GM23338 (cell line): Measurements from ENCODE around the gene VGLL4. TPM values are rescaled to one million over a fixed set of nuclear protein-coding genes. Genes with fewer than 3 reads are reported as not detected.

ENCODE experiments used
- ATAC-seq: fragments of 200-7000 bp; cut with Tn5 transposase; 3 replicates; pipeline ENCODE4 v1.9.1; 2020
- DNase-seq: peaks from one replicate; pipeline ENCODE4 v3.0.0-alpha.2; 2015; ENCODE audit warnings: low spot score
- H2AFZ ChIP-seq: fragments of 200-600 bp; sonication (generic); 2 replicates; pipeline ENCODE4 v1.8.0; 2016; ENCODE audit warnings: antibody characterized with exemption, mild to moderate bottlenecking, moderate library complexity
- H3F3A ChIP-seq: fragments of 200-600 bp; sonication (generic); replicated peaks from 2 replicates; pipeline ENCODE4 v1.8.0; 2017; ENCODE audit warnings: antibody characterized with exemption, mixed run types, low read depth
- H3K27ac ChIP-seq: fragments of 200-600 bp; sonication (generic); 2 replicates; pipeline ENCODE4 v1.6.1; 2016; ENCODE audit warnings: low read depth
- H3K27me3 ChIP-seq: fragments of 200-600 bp; sonication (generic); 2 replicates; pipeline ENCODE4 v1.8.0; 2016; ENCODE audit warnings: mild to moderate bottlenecking, mixed run types, moderate library complexity; ENCODE audit not compliant: insufficient read depth
- H3K36me3 ChIP-seq: fragments of 200-600 bp; sonication (generic); 2 replicates; pipeline ENCODE4 v1.8.0; 2016; ENCODE audit warnings: mild to moderate bottlenecking; ENCODE audit not compliant: insufficient read depth
- H3K4me1 ChIP-seq: fragments of 200-600 bp; sonication (generic); 2 replicates; pipeline ENCODE4 v1.8.0; 2016; ENCODE audit warnings: mild to moderate bottlenecking, moderate library complexity; ENCODE audit not compliant: insufficient read depth
- H3K4me2 ChIP-seq: fragments of 200-600 bp; sonication (generic); 2 replicates; pipeline ENCODE4 v1.7.1; 2017; ENCODE audit warnings: mixed run types
- H3K4me3 ChIP-seq: fragments of 200-600 bp; sonication (generic); 2 replicates; pipeline ENCODE4 v1.6.1; 2016; ENCODE audit warnings: mixed run types
- H3K79me2 ChIP-seq: fragments of 200-600 bp; sonication (generic); replicated peaks from 2 replicates; pipeline ENCODE4 v1.8.0; 2017; ENCODE audit warnings: mild to moderate bottlenecking; ENCODE audit not compliant: insufficient read depth
- H3K9me2 ChIP-seq: fragments of 200-600 bp; sonication (generic); 2 replicates; pipeline ENCODE4 v1.8.0; 2017; ENCODE audit not compliant: insufficient read depth
- H4K20me1 ChIP-seq: fragments of 200-600 bp; sonication (generic); replicated peaks from 2 replicates; pipeline ENCODE4 v1.8.0; 2017; ENCODE audit warnings: mild to moderate bottlenecking; ENCODE audit not compliant: insufficient read depth
- H3K27ac Mint-ChIP-seq: 2 replicates; pipeline ENCODE4 v1.8.0; 2020; ENCODE audit warnings: inconsistent platforms, mild to moderate bottlenecking, moderate library complexity, mixed read lengths
- H3K27me3 Mint-ChIP-seq: 3 replicates; pipeline ENCODE4 v1.8.0; 2022; ENCODE audit warnings: low read depth, mild to moderate bottlenecking, moderate library complexity, mixed read lengths, inconsistent platforms; ENCODE audit not compliant: insufficient read depth, poor library complexity
- H3K36me3 Mint-ChIP-seq: 3 replicates; pipeline ENCODE4 v1.8.0; 2021; ENCODE audit warnings: low read depth, mild to moderate bottlenecking, inconsistent platforms, moderate library complexity, mixed read lengths
- H3K4me1 Mint-ChIP-seq: 3 replicates; pipeline ENCODE4 v1.8.0; 2020; ENCODE audit warnings: mild to moderate bottlenecking, inconsistent platforms, mixed read lengths
- H3K4me3 Mint-ChIP-seq: 3 replicates; pipeline ENCODE4 v1.8.0; 2021; ENCODE audit warnings: moderate library complexity, mild to moderate bottlenecking, inconsistent platforms, mixed read lengths
- H3K9me3 Mint-ChIP-seq: 3 replicates; pipeline ENCODE4 v1.8.0; 2020; ENCODE audit warnings: moderate library complexity, mild to moderate bottlenecking, inconsistent platforms, mixed read lengths
- CREB1 ChIP-seq: fragments of 250-450 bp; sonication (Bioruptor Pico); IDR thresholded peaks from 2 replicates; pipeline ENCODE4 v1.5.0; 2020; ENCODE audit warnings: low read depth, mild to moderate bottlenecking, moderate library complexity
- EZH2 ChIP-seq: fragments of 200-600 bp; sonication (generic); IDR thresholded peaks from one replicate; pipeline ENCODE4 v1.8.0; 2017; ENCODE audit warnings: antibody characterized with exemption, mild to moderate bottlenecking, low read depth; ENCODE audit not compliant: unreplicated experiment
- EZH2phosphoT487 ChIP-seq: fragments of 200-600 bp; sonication (generic); IDR thresholded peaks from one replicate; pipeline ENCODE4 v1.8.1; 2018; ENCODE audit warnings: antibody characterized with exemption; ENCODE audit not compliant: unreplicated experiment
- JUNB ChIP-seq: IDR thresholded peaks from one replicate; pipeline ENCODE4 v1.6.1; 2016; ENCODE audit warnings: antibody characterized with exemption; ENCODE audit not compliant: unreplicated experiment
- NANOG ChIP-seq: IDR thresholded peaks from 2 replicates; pipeline ENCODE4 v1.6.1; 2016; ENCODE audit warnings: antibody characterized with exemption, borderline replicate concordance
- POLR2AphosphoS5 ChIP-seq: IDR thresholded peaks from 2 replicates; pipeline ENCODE4 v1.6.1; 2016; ENCODE audit warnings: antibody characterized with exemption, low read depth
- STAT1 ChIP-seq: IDR thresholded peaks from one replicate; pipeline ENCODE4 v1.6.1; 2016; ENCODE audit warnings: antibody characterized with exemption; ENCODE audit not compliant: unreplicated experiment
- ZNF114 ChIP-seq: fragments of 250-450 bp; sonication (Bioruptor Pico); IDR thresholded peaks from 2 replicates; pipeline ENCODE4 v1.5.0; 2020; ENCODE audit warnings: mild to moderate bottlenecking, moderate library complexity
- ZNF331 ChIP-seq: fragments of 250-450 bp; sonication (Bioruptor Pico); IDR thresholded peaks from 2 replicates; pipeline ENCODE4 v1.5.0; 2020; ENCODE audit warnings: low read depth, mild to moderate bottlenecking, moderate library complexity
- ZNF462 ChIP-seq: fragments of 250-450 bp; sonication (Bioruptor Pico); IDR thresholded peaks from 2 replicates; pipeline ENCODE4 v1.5.0; 2020; ENCODE audit warnings: mild to moderate bottlenecking, moderate library complexity
- polyA plus RNA-seq: library from polyadenylated mRNA; unstranded; fragments of >200 nt; fragmentation: Nextera tagmentation; extraction: Ambion mirVana; gene quantifications from 2 replicates; pipeline ENCODE4 v1.2.1, GENCODE V29; 2016
- total RNA-seq: library from RNA; depleted of rRNA; stranded (reverse); fragments of >200 nt; shearing (Covaris generic); gene quantifications from 2 replicates; pipeline ENCODE4 v1.2.3, GENCODE V29; 2014
- TF ChIP-seq, protein P1 (sequence below), 2 experiments: fragments of 200-600 bp in 1 of 2; sonication (generic) in 1 of 2; conservative IDR thresholded peaks; 2 replicates each; pipeline versions ENCODE4 v1.5.1 to v1.6.1; 2016 to 2017; ENCODE audit warnings: antibody characterized with exemption in 2 of 2, low read depth in 2 of 2, mild to moderate bottlenecking in 2 of 2, moderate library complexity in 1 of 2
- TF ChIP-seq, protein P2 (sequence below): IDR thresholded peaks from one replicate; pipeline ENCODE4 v1.6.1; 2018; ENCODE audit warnings: antibody characterized with exemption; ENCODE audit not compliant: unreplicated experiment
- TF ChIP-seq, protein P3 (sequence below): IDR thresholded peaks from 2 replicates; pipeline ENCODE4 v1.6.1; 2016; ENCODE audit warnings: antibody characterized with exemption

Gene VGLL4
- total and polyA plus RNA-seq, 2 experiments from 2014 or later: 20.8 to 45.9 TPM

GRCh38 chr3:11544412-11545181, 99.1 kb downstream of the VGLL4 start:
- no peak overlapping the region for H3K27ac Mint-ChIP-seq
- H3K36me3 ChIP-seq: no peaks in the 10 kb centered on the region
- no peaks in the 10 kb centered on the region for H3K4me1 ChIP-seq
- no peaks in the 10 kb centered on the region for H3K79me2 ChIP-seq
- peaks cover 3% of the 10 kb centered on the region; the same call in 1 of the 3 replicates for H3K36me3 Mint-ChIP-seq
- no peaks in the 10 kb centered on the region for H4K20me1 ChIP-seq
- H3K27ac ChIP-seq: no peak overlapping the region
- H3F3A ChIP-seq: no peaks in the 10 kb centered on the region
- H3K9me3 Mint-ChIP-seq: no peaks in the 10 kb centered on the region
- no peaks in the 10 kb centered on the region for H3K4me1 Mint-ChIP-seq
- H3K4me3 ChIP-seq: no peak overlapping the region
- TF ChIP-seq CREB1 (CRISPR knock-in tag): no peak
- no peak for TF ChIP-seq EZH2
- TF ChIP-seq ZNF114 (CRISPR knock-in tag): no peak
- TF ChIP-seq, protein P1, sequence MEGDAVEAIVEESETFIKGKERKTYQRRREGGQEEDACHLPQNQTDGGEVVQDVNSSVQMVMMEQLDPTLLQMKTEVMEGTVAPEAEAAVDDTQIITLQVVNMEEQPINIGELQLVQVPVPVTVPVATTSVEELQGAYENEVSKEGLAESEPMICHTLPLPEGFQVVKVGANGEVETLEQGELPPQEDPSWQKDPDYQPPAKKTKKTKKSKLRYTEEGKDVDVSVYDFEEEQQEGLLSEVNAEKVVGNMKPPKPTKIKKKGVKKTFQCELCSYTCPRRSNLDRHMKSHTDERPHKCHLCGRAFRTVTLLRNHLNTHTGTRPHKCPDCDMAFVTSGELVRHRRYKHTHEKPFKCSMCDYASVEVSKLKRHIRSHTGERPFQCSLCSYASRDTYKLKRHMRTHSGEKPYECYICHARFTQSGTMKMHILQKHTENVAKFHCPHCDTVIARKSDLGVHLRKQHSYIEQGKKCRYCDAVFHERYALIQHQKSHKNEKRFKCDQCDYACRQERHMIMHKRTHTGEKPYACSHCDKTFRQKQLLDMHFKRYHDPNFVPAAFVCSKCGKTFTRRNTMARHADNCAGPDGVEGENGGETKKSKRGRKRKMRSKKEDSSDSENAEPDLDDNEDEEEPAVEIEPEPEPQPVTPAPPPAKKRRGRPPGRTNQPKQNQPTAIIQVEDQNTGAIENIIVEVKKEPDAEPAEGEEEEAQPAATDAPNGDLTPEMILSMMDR (conservative IDR thresholded peaks at IDR 0.05; ENCODE audit: low read depth in 2 of 2): no peak
- no peak for TF ChIP-seq NANOG
- TF ChIP-seq, protein P2, sequence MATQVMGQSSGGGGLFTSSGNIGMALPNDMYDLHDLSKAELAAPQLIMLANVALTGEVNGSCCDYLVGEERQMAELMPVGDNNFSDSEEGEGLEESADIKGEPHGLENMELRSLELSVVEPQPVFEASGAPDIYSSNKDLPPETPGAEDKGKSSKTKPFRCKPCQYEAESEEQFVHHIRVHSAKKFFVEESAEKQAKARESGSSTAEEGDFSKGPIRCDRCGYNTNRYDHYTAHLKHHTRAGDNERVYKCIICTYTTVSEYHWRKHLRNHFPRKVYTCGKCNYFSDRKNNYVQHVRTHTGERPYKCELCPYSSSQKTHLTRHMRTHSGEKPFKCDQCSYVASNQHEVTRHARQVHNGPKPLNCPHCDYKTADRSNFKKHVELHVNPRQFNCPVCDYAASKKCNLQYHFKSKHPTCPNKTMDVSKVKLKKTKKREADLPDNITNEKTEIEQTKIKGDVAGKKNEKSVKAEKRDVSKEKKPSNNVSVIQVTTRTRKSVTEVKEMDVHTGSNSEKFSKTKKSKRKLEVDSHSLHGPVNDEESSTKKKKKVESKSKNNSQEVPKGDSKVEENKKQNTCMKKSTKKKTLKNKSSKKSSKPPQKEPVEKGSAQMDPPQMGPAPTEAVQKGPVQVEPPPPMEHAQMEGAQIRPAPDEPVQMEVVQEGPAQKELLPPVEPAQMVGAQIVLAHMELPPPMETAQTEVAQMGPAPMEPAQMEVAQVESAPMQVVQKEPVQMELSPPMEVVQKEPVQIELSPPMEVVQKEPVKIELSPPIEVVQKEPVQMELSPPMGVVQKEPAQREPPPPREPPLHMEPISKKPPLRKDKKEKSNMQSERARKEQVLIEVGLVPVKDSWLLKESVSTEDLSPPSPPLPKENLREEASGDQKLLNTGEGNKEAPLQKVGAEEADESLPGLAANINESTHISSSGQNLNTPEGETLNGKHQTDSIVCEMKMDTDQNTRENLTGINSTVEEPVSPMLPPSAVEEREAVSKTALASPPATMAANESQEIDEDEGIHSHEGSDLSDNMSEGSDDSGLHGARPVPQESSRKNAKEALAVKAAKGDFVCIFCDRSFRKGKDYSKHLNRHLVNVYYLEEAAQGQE: no peak
- TF ChIP-seq STAT1: no peak
- TF ChIP-seq JUNB: no peak
- no peak for TF ChIP-seq ZNF331 (CRISPR knock-in tag)
- TF ChIP-seq ZNF462 (CRISPR knock-in tag): no peak
- TF ChIP-seq, protein P3, sequence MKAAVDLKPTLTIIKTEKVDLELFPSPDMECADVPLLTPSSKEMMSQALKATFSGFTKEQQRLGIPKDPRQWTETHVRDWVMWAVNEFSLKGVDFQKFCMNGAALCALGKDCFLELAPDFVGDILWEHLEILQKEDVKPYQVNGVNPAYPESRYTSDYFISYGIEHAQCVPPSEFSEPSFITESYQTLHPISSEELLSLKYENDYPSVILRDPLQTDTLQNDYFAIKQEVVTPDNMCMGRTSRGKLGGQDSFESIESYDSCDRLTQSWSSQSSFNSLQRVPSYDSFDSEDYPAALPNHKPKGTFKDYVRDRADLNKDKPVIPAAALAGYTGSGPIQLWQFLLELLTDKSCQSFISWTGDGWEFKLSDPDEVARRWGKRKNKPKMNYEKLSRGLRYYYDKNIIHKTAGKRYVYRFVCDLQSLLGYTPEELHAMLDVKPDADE: no peak
- no peak for TF ChIP-seq POLR2AphosphoS5
- no peak for TF ChIP-seq EZH2phosphoT487
- DNase-seq: no peak
- no peaks in the 10 kb centered on the region for H3K9me2 ChIP-seq
- H3K4me2 ChIP-seq: no peak overlapping the region
- peak; percentile 77 for ATAC-seq
- H3K4me3 Mint-ChIP-seq: no peak overlapping the region
- H3K27me3 ChIP-seq: no peaks in the 10 kb centered on the region
- H2AFZ ChIP-seq: no peak overlapping the region
- peaks cover 9% of the 10 kb centered on the region for H3K27me3 Mint-ChIP-seq
